Liver (tissue), 3 donors: ENCODE data around the gene KIAA0753.

ENCODE experiments used
- ATF3 ChIP-seq: IDR thresholded peaks from 2 replicates; pipeline ENCODE4 v1.6.1; 2016; ENCODE audit warnings: antibody characterized with exemption
- EGR1 ChIP-seq, 2 donors: IDR thresholded peaks; 2 replicates each; pipeline ENCODE4 v1.6.1; 2016 to 2018; ENCODE audit warnings: antibody characterized with exemption in 2 of 2, low read depth in 2 of 2
- FOXA1 ChIP-seq: IDR thresholded peaks from 2 replicates; pipeline ENCODE4 v1.6.1; 2016; ENCODE audit warnings: antibody characterized with exemption
- GABPA ChIP-seq, 2 donors: IDR thresholded peaks in 1 of 2; conservative IDR thresholded peaks in 1 of 2; 2 replicates each; pipeline ENCODE4 v1.6.1; 2016; ENCODE audit warnings: antibody characterized with exemption in 2 of 2, mild to moderate bottlenecking in 1 of 2, moderate library complexity in 1 of 2
- MAX ChIP-seq: IDR thresholded peaks from 2 replicates; pipeline ENCODE4 v1.6.1; 2016; ENCODE audit warnings: antibody characterized with exemption
- RAD21 ChIP-seq, 2 donors: IDR thresholded peaks; 2 replicates each; pipeline ENCODE4 v1.6.1; 2016; ENCODE audit warnings: antibody characterized with exemption in 2 of 2, mild to moderate bottlenecking in 2 of 2
- SP1 ChIP-seq: IDR thresholded peaks from 2 replicates; pipeline ENCODE4 v1.6.1; 2018; ENCODE audit warnings: antibody characterized with exemption, mild to moderate bottlenecking
- TAF1 ChIP-seq: conservative IDR thresholded peaks from 2 replicates; pipeline ENCODE4 v1.6.1; 2016; ENCODE audit warnings: antibody characterized with exemption, mild to moderate bottlenecking
- TF ChIP-seq, protein P1 (sequence below): IDR thresholded peaks from 2 replicates; pipeline ENCODE4 v1.6.1; 2016; ENCODE audit warnings: antibody characterized with exemption, mild to moderate bottlenecking
- TF ChIP-seq, protein P2 (sequence below): fragments of 150-350 bp; IDR thresholded peaks from 2 replicates; pipeline ENCODE4 v1.5.1; 2017; ENCODE audit warnings: improper control_type of control experiment, low read depth, low read length; ENCODE audit not compliant: missing input control
- donor health status: healthy.
- donor health status: healthy.

DNA sequence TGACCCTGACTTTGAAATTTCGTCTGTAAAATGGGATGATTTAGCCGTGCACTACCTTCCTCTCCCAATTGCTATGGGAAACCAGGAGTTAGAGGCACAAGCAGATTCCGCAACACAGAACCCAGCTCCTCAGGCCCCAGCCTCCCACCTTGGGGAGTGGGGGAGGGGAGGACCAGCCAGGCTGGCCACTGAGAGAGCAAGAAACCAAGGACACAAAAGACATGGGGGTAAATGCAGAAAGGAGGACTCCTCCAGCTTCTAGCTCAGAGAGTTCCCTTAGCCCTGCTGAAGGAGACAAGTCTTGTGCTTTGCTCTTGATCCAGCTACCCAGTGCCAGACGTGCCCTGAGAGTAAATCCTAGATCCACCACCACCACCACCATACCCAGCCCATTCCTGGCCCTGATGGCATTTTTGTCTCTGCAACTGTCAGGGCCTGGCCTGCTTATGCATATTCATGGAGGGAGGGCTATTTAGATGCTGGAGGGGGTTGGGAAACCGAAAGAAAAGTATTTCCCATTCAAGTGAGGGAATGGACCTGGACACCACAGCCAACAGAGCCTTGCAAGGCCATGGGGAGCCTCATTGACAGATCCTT lies 110.1 kb downstream of the KIAA0753 start:
- TF ChIP-seq, protein P1, sequence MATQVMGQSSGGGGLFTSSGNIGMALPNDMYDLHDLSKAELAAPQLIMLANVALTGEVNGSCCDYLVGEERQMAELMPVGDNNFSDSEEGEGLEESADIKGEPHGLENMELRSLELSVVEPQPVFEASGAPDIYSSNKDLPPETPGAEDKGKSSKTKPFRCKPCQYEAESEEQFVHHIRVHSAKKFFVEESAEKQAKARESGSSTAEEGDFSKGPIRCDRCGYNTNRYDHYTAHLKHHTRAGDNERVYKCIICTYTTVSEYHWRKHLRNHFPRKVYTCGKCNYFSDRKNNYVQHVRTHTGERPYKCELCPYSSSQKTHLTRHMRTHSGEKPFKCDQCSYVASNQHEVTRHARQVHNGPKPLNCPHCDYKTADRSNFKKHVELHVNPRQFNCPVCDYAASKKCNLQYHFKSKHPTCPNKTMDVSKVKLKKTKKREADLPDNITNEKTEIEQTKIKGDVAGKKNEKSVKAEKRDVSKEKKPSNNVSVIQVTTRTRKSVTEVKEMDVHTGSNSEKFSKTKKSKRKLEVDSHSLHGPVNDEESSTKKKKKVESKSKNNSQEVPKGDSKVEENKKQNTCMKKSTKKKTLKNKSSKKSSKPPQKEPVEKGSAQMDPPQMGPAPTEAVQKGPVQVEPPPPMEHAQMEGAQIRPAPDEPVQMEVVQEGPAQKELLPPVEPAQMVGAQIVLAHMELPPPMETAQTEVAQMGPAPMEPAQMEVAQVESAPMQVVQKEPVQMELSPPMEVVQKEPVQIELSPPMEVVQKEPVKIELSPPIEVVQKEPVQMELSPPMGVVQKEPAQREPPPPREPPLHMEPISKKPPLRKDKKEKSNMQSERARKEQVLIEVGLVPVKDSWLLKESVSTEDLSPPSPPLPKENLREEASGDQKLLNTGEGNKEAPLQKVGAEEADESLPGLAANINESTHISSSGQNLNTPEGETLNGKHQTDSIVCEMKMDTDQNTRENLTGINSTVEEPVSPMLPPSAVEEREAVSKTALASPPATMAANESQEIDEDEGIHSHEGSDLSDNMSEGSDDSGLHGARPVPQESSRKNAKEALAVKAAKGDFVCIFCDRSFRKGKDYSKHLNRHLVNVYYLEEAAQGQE: no peak
- TF ChIP-seq TAF1: no peak
- no peak for TF ChIP-seq SP1
- no peak for TF ChIP-seq EGR1 (IDR thresholded peaks at IDR 0.05; ENCODE audit: low read depth in 2 of 2)
- TF ChIP-seq, protein P2, sequence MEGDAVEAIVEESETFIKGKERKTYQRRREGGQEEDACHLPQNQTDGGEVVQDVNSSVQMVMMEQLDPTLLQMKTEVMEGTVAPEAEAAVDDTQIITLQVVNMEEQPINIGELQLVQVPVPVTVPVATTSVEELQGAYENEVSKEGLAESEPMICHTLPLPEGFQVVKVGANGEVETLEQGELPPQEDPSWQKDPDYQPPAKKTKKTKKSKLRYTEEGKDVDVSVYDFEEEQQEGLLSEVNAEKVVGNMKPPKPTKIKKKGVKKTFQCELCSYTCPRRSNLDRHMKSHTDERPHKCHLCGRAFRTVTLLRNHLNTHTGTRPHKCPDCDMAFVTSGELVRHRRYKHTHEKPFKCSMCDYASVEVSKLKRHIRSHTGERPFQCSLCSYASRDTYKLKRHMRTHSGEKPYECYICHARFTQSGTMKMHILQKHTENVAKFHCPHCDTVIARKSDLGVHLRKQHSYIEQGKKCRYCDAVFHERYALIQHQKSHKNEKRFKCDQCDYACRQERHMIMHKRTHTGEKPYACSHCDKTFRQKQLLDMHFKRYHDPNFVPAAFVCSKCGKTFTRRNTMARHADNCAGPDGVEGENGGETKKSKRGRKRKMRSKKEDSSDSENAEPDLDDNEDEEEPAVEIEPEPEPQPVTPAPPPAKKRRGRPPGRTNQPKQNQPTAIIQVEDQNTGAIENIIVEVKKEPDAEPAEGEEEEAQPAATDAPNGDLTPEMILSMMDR: no peak
- TF ChIP-seq RAD21 (IDR thresholded peaks at IDR 0.05): no peak
- TF ChIP-seq FOXA1: no peak
- no peak for TF ChIP-seq ATF3
- TF ChIP-seq GABPA (IDR thresholded peaks at IDR 0.05 in 1 of 2, conservative IDR thresholded peaks at IDR 0.05 in 1 of 2): no peak
- no peak for TF ChIP-seq MAX
